HepG2 (cell line): ENCODE results near the gene VCAN. TPM values are rescaled to one million over a fixed set of nuclear protein-coding genes. Genes with fewer than 3 reads are reported as not detected.

Experiments
- ATAC-seq: fragments of 200-7000 bp; cut with Tn5 transposase; 3 replicates; pipeline ENCODE4 v1.9.1; 2020; ENCODE audit warnings: mild to moderate bottlenecking, moderate library complexity
- BruUV-seq: library from RNA; stranded (reverse); fragments of 400-500 nt; replicated peaks from 2 replicates; lab custom pipeline; 2021; lab: Mats Ljungman, UMichigan
- CTCF ChIA-PET: fragments of 300-600 bp; formaldehyde crosslinking; extraction: SDS; loops from one replicate; lab custom pipeline; 2021; ENCODE audit warnings: low total read pairs, inconsistent platforms, low intra/inter-chr PET ratio; lab: Yijun Ruan, JAX
- POLR2A ChIA-PET: fragments of 350-600 bp; sonication (Branson Sonifier 250); formaldehyde crosslinking; loops from one replicate; lab custom pipeline; 2020; ENCODE audit warnings: antibody characterized with exemption, inconsistent platforms; lab: Yijun Ruan, JAX
- DNase-seq: peaks from one replicate; pipeline ENCODE4 v3.0.0-alpha.2; 2015; ENCODE audit warnings: low spot score
- FAIRE-seq: peaks from 3 replicates; lab custom pipeline; 2011; peaks lifted over from hg19 to GRCh38; lab: Jason Lieb, UNC
- H2AFZ ChIP-seq: one replicate; pipeline ENCODE4 v1.6.1; 2011; ENCODE audit warnings: low read length, inconsistent platforms
- H3K27ac ChIP-seq: fragments of 300-600 bp; 3 replicates; pipeline ENCODE4 v1.8.0; 2011; ENCODE audit warnings: mixed run types, mild to moderate bottlenecking, mixed read lengths, low read length, inconsistent platforms; ENCODE audit not compliant: insufficient read depth; ENCODE audit errors: extremely low read length
- H3K27me3 ChIP-seq, 2 experiments: fragments of 200-600 bp in 1 of 2; 2 replicates in 1 of 2; 3 replicates in 1 of 2; pipeline versions ENCODE4 v1.6.0 to v1.8.0; 2011; ENCODE audit warnings: low read length in 2 of 2, mild to moderate bottlenecking in 2 of 2, moderate library complexity in 2 of 2, inconsistent platforms in 1 of 2; ENCODE audit not compliant: insufficient read depth in 2 of 2, control insufficient read depth in 1 of 2
- H3K36me3 ChIP-seq, 2 experiments: fragments of 200-600 bp in 1 of 2; replicated peaks in 1 of 2; 2 replicates in 1 of 2; 3 replicates in 1 of 2; pipeline versions ENCODE4 v1.5.1 to v1.8.0; 2011; ENCODE audit warnings: low read length in 2 of 2, inconsistent platforms in 1 of 2; ENCODE audit not compliant: insufficient read depth in 2 of 2, control insufficient read depth in 1 of 2
- H3K4me1 ChIP-seq: 2 replicates; pipeline ENCODE4 v1.5.1; 2012; ENCODE audit warnings: low read length, inconsistent platforms; ENCODE audit not compliant: insufficient read depth
- H3K4me2 ChIP-seq: 2 replicates; pipeline ENCODE4 v1.6.0; 2011; ENCODE audit warnings: low read depth, low read length, inconsistent platforms
- H3K4me3 ChIP-seq, 3 experiments: fragments of 200-600 bp in 1 of 3; sonication (generic), shearing (Covaris generic) in 1 of 3; replicated peaks in 1 of 3; 2 replicates each; pipeline ENCODE4 v1.5.1; 2011 to 2016; ENCODE audit warnings: low read length in 3 of 3, inconsistent platforms in 2 of 3, low read depth in 2 of 3, mild to moderate bottlenecking in 2 of 3, control low read depth in 1 of 3, mixed read lengths in 1 of 3; ENCODE audit not compliant: insufficient read depth in 1 of 3
- H3K79me2 ChIP-seq: one replicate; pipeline ENCODE4 v1.6.1; 2011; ENCODE audit warnings: low read length, inconsistent platforms; ENCODE audit not compliant: insufficient read depth
- H3K9ac ChIP-seq: 2 replicates; pipeline ENCODE4 v1.6.0; 2011; ENCODE audit warnings: mild to moderate bottlenecking, low read depth, low read length, inconsistent platforms; ENCODE audit not compliant: insufficient read depth
- H3K9me3 ChIP-seq: 2 replicates; pipeline ENCODE4 v1.5.1; 2012; ENCODE audit warnings: mild to moderate bottlenecking, low read length
- H4K20me1 ChIP-seq: 2 replicates; pipeline ENCODE4 v1.6.0; 2011; ENCODE audit warnings: inconsistent platforms, mild to moderate bottlenecking, low read length, moderate library complexity; ENCODE audit not compliant: insufficient read depth
- BRD4 ChIP-seq: sonication (generic); formaldehyde crosslinking; IDR thresholded peaks from 2 replicates; pipeline ENCODE4 v1.4.0; 2020; ENCODE audit warnings: missing genetic modification reagents
- CBX1 ChIP-seq: IDR thresholded peaks from one replicate; pipeline ENCODE4 v1.6.1; 2016; ENCODE audit warnings: antibody characterized with exemption, low read depth
- HIC2 ChIP-seq: sonication (generic); formaldehyde crosslinking; IDR thresholded peaks from 2 replicates; pipeline ENCODE4 v1.9.0; 2022; ENCODE audit warnings: low read depth, missing genetic modification reagents
- LBX2 ChIP-seq: sonication (generic); formaldehyde crosslinking; IDR thresholded peaks from 2 replicates; pipeline ENCODE4 v1.5.0; 2020; ENCODE audit warnings: missing genetic modification reagents, mild to moderate bottlenecking, borderline replicate concordance
- NAIF1 ChIP-seq: sonication (generic); formaldehyde crosslinking; IDR thresholded peaks from 2 replicates; pipeline ENCODE4 v1.5.0; 2020; ENCODE audit warnings: mild to moderate bottlenecking, missing genetic modification reagents, borderline replicate concordance
- NPAS2 ChIP-seq: sonication (generic); formaldehyde crosslinking; IDR thresholded peaks from 2 replicates; pipeline ENCODE4 v1.8.0; 2022; ENCODE audit warnings: mild to moderate bottlenecking, missing genetic modification reagents, borderline replicate concordance
- NR2F1 ChIP-seq, 2 experiments: fragments of 450-650 bp in 1 of 2; formaldehyde crosslinking in 1 of 2; IDR thresholded peaks; 2 replicates each; pipeline versions ENCODE4 v1.5.0 to v1.6.1; 2016 to 2020; ENCODE audit warnings: mild to moderate bottlenecking in 1 of 2, missing compliant biosample characterization in 1 of 2, missing genetic modification reagents in 1 of 2, moderate library complexity in 1 of 2
- RELA ChIP-seq: sonication (generic); formaldehyde crosslinking; IDR thresholded peaks from 2 replicates; pipeline ENCODE4 v1.4.0; 2020; ENCODE audit warnings: missing genetic modification reagents
- SNAI1 ChIP-seq: sonication (generic); formaldehyde crosslinking; IDR thresholded peaks from 2 replicates; pipeline ENCODE4 v1.5.0; 2020; ENCODE audit warnings: mild to moderate bottlenecking, missing genetic modification reagents, borderline replicate concordance
- STAG1 ChIP-seq: sonication (generic); formaldehyde crosslinking; IDR thresholded peaks from 2 replicates; pipeline ENCODE4 v1.4.0; 2020; ENCODE audit warnings: missing genetic modification reagents
- ZNF251 ChIP-seq: sonication (generic); formaldehyde crosslinking; IDR thresholded peaks from 2 replicates; pipeline ENCODE4 v1.9.0; 2021; ENCODE audit warnings: mild to moderate bottlenecking, missing genetic modification reagents
- ZNF646 ChIP-seq: sonication (generic); formaldehyde crosslinking; IDR thresholded peaks from 2 replicates; pipeline ENCODE4 v1.9.0; 2021; ENCODE audit warnings: mild to moderate bottlenecking, missing genetic modification reagents
- ZNF816 ChIP-seq: sonication (generic); formaldehyde crosslinking; IDR thresholded peaks from 2 replicates; pipeline ENCODE4 v1.8.0; 2022; ENCODE audit warnings: missing genetic modification reagents, mild to moderate bottlenecking, borderline replicate concordance
- WGBS: methylation state at CpG from one replicate; pipeline ENCODE4 v1.1.6; 2017; ENCODE audit warnings: low lambda C conversion rate; 5-methylcytosine and 5-hydroxymethylcytosine counted together
- in situ Hi-C: cut with HindIII; loops from 2 replicates; pipeline ENCODE4 v1.10.0; 2017; ENCODE audit warnings: low pct_unique_long_range_greater_than_20kb; ENCODE audit not compliant: extremely low pct_ligation_motif_present
- intact Hi-C: fragments of 100-400 bp; cut with micrococcal nuclease; formaldehyde crosslinking; loops from one replicate; pipeline ENCODE4 v1.10.0; 2022; ENCODE audit not compliant: unreplicated experiment
- polyA plus RNA-seq, 8 experiments: library from polyadenylated mRNA; depleted of rRNA in 3 of 8; stranded (reverse) in 7 of 8; unstranded in 1 of 8; fragments of >200 nt; fragmentation: Illumina TruSeq in 4 of 8; extraction: Trizol in 4 of 8; gene quantifications; 2 replicates each; pipeline versions ENCODE4 v1.2.1 to v1.2.3, GENCODE V29; 2011 to 2016; ENCODE audit warnings: low read depth in 4 of 8, missing spikeins in 1 of 8, mixed read lengths in 1 of 8; ENCODE audit not compliant: insufficient read depth in 1 of 8
- total RNA-seq, 5 experiments: library from RNA; depleted of rRNA; stranded (reverse); fragments of >200 nt; fragmentation: Illumina TruSeq; extraction: Trizol; gene quantifications; 2 replicates each; pipeline ENCODE4 v1.2.3, GENCODE V29; 2016; ENCODE audit warnings: low read depth in 1 of 5

The VCAN gene
- total and polyA plus RNA-seq, 2 of the 13 experiments (the other 11 are each of a cell fraction or from before 2014, with no cell fraction given) = 1.2 to 3.5 TPM

GRCh38 chr5:83563631-83564030 lies 92.1 kb downstream of the VCAN start:
- peak overlapping the region; percentile 61 for H3K4me2 ChIP-seq
- POLR2A ChIA-PET = interaction anchor here (0.9 to 3.9 kb wide), 5 partner anchors 13 to 1285 kb away, joined by 4 to 13 read pairs (median 5); partner anchors contain the start of gene RPS23
- H4K20me1 ChIP-seq = no peaks in the 10 kb centered on the region
- no TSS peak for BruUV-seq
- ATAC-seq (peak; percentile 88), DNase-seq (peak; percentile 88), FAIRE-seq (peak; percentile 36)
- H3K9me3 ChIP-seq = no peaks in the 10 kb centered on the region
- H3K4me3 ChIP-seq = peak overlapping the region in 1 of 3 experiments; percentile 7; a peak in 1 of 6 replicates
- H3K27ac ChIP-seq = peak overlapping the region; percentile 31
- peak overlapping the region; percentile 11; the same call in 1 of the 2 replicates for H3K9ac ChIP-seq
- in situ Hi-C loops (loop anchor here (5.0 to 25.0 kb wide), 3 partner anchors 476 to 1211 kb away; partner anchors contain the start of genes TMEM167A and XRCC4), intact Hi-C loops (loop anchor here (1.0 to 10.0 kb wide), 10 partner anchors 14 to 1389 kb away; partner anchors contain the start of genes TMEM167A and XRCC4)
- H3K36me3 ChIP-seq = no peaks in the 10 kb centered on the region
- 0% methylated on average over 7 of the region's 7 CpGs for WGBS
- CTCF ChIA-PET = interaction anchor here (1.0 to 1.1 kb wide), 3 partner anchors 13 to 1388 kb away, joined by 3 read pairs; no protein-coding TSS in a partner anchor
- H3K79me2 ChIP-seq = no peaks in the 10 kb centered on the region
- H3K27me3 ChIP-seq = peaks cover 0 to 4% of the 10 kb centered on the region in 2 experiments; a peak in 1 of 5 replicates
- peaks cover 27% of the 10 kb centered on the region for H3K4me1 ChIP-seq
- H2AFZ ChIP-seq = no peak overlapping the region
- no peak for TF ChIP-seq RELA
- no peak for TF ChIP-seq ZNF646 (CRISPR knock-in tag)
- peak; percentile 54 to 82; a peak in 3 of 4 replicates for TF ChIP-seq NR2F1 (CRISPR knock-in tag; IDR thresholded peaks at IDR 0.05)
- no peak for TF ChIP-seq BRD4 (CRISPR knock-in tag)
- no peak for TF ChIP-seq SNAI1 (CRISPR knock-in tag)
- TF ChIP-seq LBX2 (CRISPR knock-in tag) = no peak
- TF ChIP-seq CBX1 = no peak
- no peak for TF ChIP-seq HIC2 (CRISPR knock-in tag)
- TF ChIP-seq ZNF816 (CRISPR knock-in tag) = no peak
- no peak for TF ChIP-seq STAG1
- TF ChIP-seq NAIF1 (CRISPR knock-in tag) = no peak
- no peak for TF ChIP-seq NPAS2 (CRISPR knock-in tag)
- TF ChIP-seq ZNF251 (CRISPR knock-in tag) = no peak
